ENCODE results near the gene ZSWIM6. TPM values are rescaled to one million over a fixed set of nuclear protein-coding genes. Genes with fewer than 3 reads are reported as not detected.

Gene ZSWIM6
- polyA plus RNA-seq, 1 of the 3 experiments (the other 2 are of a cell fraction), result 7.4 TPM

DNA sequence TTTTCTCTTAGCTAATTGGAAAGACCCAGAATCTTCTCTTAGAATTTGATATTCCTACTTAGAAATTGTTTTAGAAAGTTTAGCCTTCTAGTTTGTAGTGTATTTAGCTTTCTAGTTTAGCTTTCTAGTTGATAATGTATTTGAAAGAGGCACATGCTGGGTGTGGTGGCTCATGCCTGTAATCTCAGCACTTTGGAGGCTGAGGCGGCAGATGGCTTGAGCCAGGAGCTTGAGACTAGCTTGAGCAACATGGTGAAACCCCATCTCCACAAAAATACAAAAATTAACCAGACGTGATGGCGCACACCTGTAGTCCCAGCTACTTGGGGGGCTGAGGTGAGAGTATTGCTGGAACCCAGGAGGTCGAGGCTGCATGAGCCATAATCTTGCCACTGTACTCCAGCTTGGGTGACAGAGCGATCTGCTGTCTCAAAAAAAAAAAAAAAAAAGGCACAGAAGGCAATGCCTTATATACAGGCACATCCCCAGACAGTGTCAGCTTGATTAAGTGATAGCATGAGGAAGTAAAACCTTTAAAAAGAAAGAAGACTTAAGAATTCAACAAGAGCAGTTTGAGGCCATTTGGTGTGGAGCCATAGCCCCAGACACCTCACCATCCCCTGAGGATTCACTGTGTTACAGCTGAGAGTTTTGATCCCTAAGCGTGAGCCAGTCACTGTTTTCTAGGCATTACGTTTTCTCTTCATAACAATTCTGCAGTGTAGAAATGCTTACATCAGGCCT is 34.6 kb downstream of the ZSWIM6 start:
- H4K20me1 ChIP-seq (ENCODE audit: insufficient read depth), result peaks cover 45% of the 10 kb centered on the region
- WGBS (ENCODE audit: low lambda C conversion rate), result 98% methylated on average over 7 of the region's 7 CpGs

More for the DNA sequence above, 34.6 kb downstream of the ZSWIM6 start:
- no peak overlapping the region for H3K4me2 ChIP-seq
- H3F3A ChIP-seq (replicated peaks; ENCODE audit: insufficient read depth), result peaks cover 8% of the 10 kb centered on the region
- H3K9me3 ChIP-seq, result no peaks in the 10 kb centered on the region
- peaks cover 76% of the 10 kb centered on the region for H3K79me2 ChIP-seq (ENCODE audit: insufficient read depth)
- no peak overlapping the region for H3K27ac ChIP-seq (ENCODE audit: low read depth in 2 of 2, low read length in 1 of 2)
- TF ChIP-seq, protein P1, sequence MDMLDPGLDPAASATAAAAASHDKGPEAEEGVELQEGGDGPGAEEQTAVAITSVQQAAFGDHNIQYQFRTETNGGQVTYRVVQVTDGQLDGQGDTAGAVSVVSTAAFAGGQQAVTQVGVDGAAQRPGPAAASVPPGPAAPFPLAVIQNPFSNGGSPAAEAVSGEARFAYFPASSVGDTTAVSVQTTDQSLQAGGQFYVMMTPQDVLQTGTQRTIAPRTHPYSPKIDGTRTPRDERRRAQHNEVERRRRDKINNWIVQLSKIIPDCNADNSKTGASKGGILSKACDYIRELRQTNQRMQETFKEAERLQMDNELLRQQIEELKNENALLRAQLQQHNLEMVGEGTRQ (IDR thresholded peaks at IDR 0.05; ENCODE audit: borderline replicate concordance, low read depth, low read length), result no peak
- TF ChIP-seq RAD21 (IDR thresholded peaks at IDR 0.05; ENCODE audit: low read length) (no peak), GABPA (IDR thresholded peaks at IDR 0.05; ENCODE audit: low read depth) (no peak), EP300 (IDR thresholded peaks at IDR 0.05; ENCODE audit: borderline replicate concordance in 1 of 2, low read depth in 1 of 2, low read length in 1 of 2) (no peak), FOXM1 (IDR thresholded peaks at IDR 0.05; ENCODE audit: low read depth) (no peak), YY1 (IDR thresholded peaks at IDR 0.05; ENCODE audit: low read depth) (no peak), NFIC (IDR thresholded peaks at IDR 0.05; ENCODE audit: borderline replicate concordance) (no peak), RXRA (IDR thresholded peaks at IDR 0.05; ENCODE audit: borderline replicate concordance, low read depth) (no peak), FOSL2 (IDR thresholded peaks at IDR 0.05; ENCODE audit: borderline replicate concordance, low read depth) (no peak), SIN3A (IDR thresholded peaks at IDR 0.05; ENCODE audit: borderline replicate concordance, low read depth, low read length) (no peak), MXI1 (IDR thresholded peaks at IDR 0.05; ENCODE audit: low read depth, low read length) (no peak), RCOR1 (IDR thresholded peaks at IDR 0.05; ENCODE audit: low read length) (no peak), ELF1 (IDR thresholded peaks at IDR 0.05) (no peak), JUND (IDR thresholded peaks at IDR 0.05) (no peak), POLR2AphosphoS5 (IDR thresholded peaks at IDR 0.05; ENCODE audit: low read depth, low read length) (no peak)
- TF ChIP-seq, protein P2, sequence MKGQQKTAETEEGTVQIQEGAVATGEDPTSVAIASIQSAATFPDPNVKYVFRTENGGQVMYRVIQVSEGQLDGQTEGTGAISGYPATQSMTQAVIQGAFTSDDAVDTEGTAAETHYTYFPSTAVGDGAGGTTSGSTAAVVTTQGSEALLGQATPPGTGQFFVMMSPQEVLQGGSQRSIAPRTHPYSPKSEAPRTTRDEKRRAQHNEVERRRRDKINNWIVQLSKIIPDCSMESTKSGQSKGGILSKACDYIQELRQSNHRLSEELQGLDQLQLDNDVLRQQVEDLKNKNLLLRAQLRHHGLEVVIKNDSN (IDR thresholded peaks at IDR 0.05; ENCODE audit: borderline replicate concordance, low read depth), result no peak
- TF ChIP-seq, protein P3, sequence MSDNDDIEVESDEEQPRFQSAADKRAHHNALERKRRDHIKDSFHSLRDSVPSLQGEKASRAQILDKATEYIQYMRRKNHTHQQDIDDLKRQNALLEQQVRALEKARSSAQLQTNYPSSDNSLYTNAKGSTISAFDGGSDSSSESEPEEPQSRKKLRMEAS (IDR thresholded peaks at IDR 0.05; ENCODE audit: low read depth), result no peak
- TF ChIP-seq, protein P4, sequence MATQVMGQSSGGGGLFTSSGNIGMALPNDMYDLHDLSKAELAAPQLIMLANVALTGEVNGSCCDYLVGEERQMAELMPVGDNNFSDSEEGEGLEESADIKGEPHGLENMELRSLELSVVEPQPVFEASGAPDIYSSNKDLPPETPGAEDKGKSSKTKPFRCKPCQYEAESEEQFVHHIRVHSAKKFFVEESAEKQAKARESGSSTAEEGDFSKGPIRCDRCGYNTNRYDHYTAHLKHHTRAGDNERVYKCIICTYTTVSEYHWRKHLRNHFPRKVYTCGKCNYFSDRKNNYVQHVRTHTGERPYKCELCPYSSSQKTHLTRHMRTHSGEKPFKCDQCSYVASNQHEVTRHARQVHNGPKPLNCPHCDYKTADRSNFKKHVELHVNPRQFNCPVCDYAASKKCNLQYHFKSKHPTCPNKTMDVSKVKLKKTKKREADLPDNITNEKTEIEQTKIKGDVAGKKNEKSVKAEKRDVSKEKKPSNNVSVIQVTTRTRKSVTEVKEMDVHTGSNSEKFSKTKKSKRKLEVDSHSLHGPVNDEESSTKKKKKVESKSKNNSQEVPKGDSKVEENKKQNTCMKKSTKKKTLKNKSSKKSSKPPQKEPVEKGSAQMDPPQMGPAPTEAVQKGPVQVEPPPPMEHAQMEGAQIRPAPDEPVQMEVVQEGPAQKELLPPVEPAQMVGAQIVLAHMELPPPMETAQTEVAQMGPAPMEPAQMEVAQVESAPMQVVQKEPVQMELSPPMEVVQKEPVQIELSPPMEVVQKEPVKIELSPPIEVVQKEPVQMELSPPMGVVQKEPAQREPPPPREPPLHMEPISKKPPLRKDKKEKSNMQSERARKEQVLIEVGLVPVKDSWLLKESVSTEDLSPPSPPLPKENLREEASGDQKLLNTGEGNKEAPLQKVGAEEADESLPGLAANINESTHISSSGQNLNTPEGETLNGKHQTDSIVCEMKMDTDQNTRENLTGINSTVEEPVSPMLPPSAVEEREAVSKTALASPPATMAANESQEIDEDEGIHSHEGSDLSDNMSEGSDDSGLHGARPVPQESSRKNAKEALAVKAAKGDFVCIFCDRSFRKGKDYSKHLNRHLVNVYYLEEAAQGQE (IDR thresholded peaks at IDR 0.05; ENCODE audit: low read depth, low read length), result no peak
- TF ChIP-seq, protein P5, sequence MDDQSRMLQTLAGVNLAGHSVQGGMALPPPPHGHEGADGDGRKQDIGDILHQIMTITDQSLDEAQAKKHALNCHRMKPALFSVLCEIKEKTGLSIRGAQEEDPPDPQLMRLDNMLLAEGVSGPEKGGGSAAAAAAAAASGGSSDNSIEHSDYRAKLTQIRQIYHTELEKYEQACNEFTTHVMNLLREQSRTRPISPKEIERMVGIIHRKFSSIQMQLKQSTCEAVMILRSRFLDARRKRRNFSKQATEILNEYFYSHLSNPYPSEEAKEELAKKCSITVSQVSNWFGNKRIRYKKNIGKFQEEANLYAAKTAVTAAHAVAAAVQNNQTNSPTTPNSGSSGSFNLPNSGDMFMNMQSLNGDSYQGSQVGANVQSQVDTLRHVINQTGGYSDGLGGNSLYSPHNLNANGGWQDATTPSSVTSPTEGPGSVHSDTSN (IDR thresholded peaks at IDR 0.05), result no peak
- TF ChIP-seq, protein P6, sequence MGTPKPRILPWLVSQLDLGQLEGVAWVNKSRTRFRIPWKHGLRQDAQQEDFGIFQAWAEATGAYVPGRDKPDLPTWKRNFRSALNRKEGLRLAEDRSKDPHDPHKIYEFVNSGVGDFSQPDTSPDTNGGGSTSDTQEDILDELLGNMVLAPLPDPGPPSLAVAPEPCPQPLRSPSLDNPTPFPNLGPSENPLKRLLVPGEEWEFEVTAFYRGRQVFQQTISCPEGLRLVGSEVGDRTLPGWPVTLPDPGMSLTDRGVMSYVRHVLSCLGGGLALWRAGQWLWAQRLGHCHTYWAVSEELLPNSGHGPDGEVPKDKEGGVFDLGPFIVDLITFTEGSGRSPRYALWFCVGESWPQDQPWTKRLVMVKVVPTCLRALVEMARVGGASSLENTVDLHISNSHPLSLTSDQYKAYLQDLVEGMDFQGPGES (IDR thresholded peaks at IDR 0.05; ENCODE audit: low read depth, low read length), result no peak
- H3K4me1 ChIP-seq (ENCODE audit: control insufficient read depth in 1 of 2, insufficient read depth in 2 of 2, low read depth in 1 of 2, low read length in 1 of 2), result peaks cover 1 to 16% of the 10 kb centered on the region in 2 experiments; a peak in 3 of 4 replicates
- no peaks in the 10 kb centered on the region for H3K27me3 ChIP-seq (ENCODE audit: insufficient read depth)
- DNase-seq, result no peak
- no peak overlapping the region for H2AFZ ChIP-seq (ENCODE audit: low read depth)
- ChIA-PET CTCF (no interaction called here), POLR2A (no interaction called here)
- no peak overlapping the region for H3K4me3 ChIP-seq (ENCODE audit: low read depth in 2 of 2, low read length in 1 of 2)
- no peaks in the 10 kb centered on the region for H3K36me3 ChIP-seq (replicated peaks in 1 of 2; ENCODE audit: control insufficient read depth in 1 of 2, insufficient read depth in 2 of 2, low read length in 1 of 2)
- no peaks in the 10 kb centered on the region for H3K9me2 ChIP-seq
- H3K9ac ChIP-seq, result no peak overlapping the region

Data from SK-N-SH (cell line).